Activated naive CD4-positive, alpha-beta T cell treated with anti-CD3 and anti-CD28 coated beads, Interleukin-2, amount 50 U/mL, for 24 hours (primary cell): ENCODE data around the gene MYMK.
A peak's percentile ranks its signal among the peaks of the same experiment; 100 is the strongest.

Experiments
- H3K27ac Mint-ChIP-seq: one replicate; pipeline ENCODE4 v1.8.0; 2021; ENCODE audit warnings: mild to moderate bottlenecking, mixed read lengths
- H3K27me3 Mint-ChIP-seq: one replicate; pipeline ENCODE4 v1.8.0; 2021; ENCODE audit warnings: mixed read lengths
- H3K36me3 Mint-ChIP-seq: one replicate; pipeline ENCODE4 v1.8.0; 2021; ENCODE audit warnings: mixed read lengths
- H3K4me1 Mint-ChIP-seq: one replicate; pipeline ENCODE4 v1.8.0; 2021; ENCODE audit warnings: mixed read lengths
- H3K4me3 Mint-ChIP-seq: one replicate; pipeline ENCODE4 v1.8.0; 2021; ENCODE audit warnings: mild to moderate bottlenecking, mixed read lengths
- H3K9me3 Mint-ChIP-seq: one replicate; pipeline ENCODE4 v1.8.0; 2021; ENCODE audit warnings: mixed read lengths

Gene MYMK

GRCh38 chr9:133543772-133544467 lies 19.2 kb upstream of the MYMK start:
- Mint-ChIP-seq H3K4me1 (no peaks in the 10 kb centered on the region), H3K9me3 (no peaks in the 10 kb centered on the region), H3K36me3 (no peaks in the 10 kb centered on the region)

GRCh38 chr9:133542002-133542401 lies 17.2 kb upstream of the MYMK start:
- no peak overlapping the region for H3K27ac Mint-ChIP-seq
- no peaks in the 10 kb centered on the region for H3K9me3 Mint-ChIP-seq
- no peak overlapping the region for H3K4me3 Mint-ChIP-seq
- no peaks in the 10 kb centered on the region for H3K27me3 Mint-ChIP-seq
- H3K4me1 Mint-ChIP-seq, result no peaks in the 10 kb centered on the region
- no peaks in the 10 kb centered on the region for H3K36me3 Mint-ChIP-seq

More at GRCh38 chr9:133543772-133544467, 19.2 kb upstream of the MYMK start:
- peak overlapping the region; percentile 14 for H3K27ac Mint-ChIP-seq
- no peak overlapping the region for H3K4me3 Mint-ChIP-seq
- H3K27me3 Mint-ChIP-seq, result no peaks in the 10 kb centered on the region

GRCh38 chr9:133540698-133541025 lies 15.9 kb upstream of the MYMK start:
- no peaks in the 10 kb centered on the region for H3K27me3 Mint-ChIP-seq
- H3K4me1 Mint-ChIP-seq, result no peaks in the 10 kb centered on the region
- no peak overlapping the region for H3K4me3 Mint-ChIP-seq
- no peaks in the 10 kb centered on the region for H3K36me3 Mint-ChIP-seq
- H3K9me3 Mint-ChIP-seq, result no peaks in the 10 kb centered on the region
- no peak overlapping the region for H3K27ac Mint-ChIP-seq

GRCh38 chr9:133539991-133540697 lies 15.4 kb upstream of the MYMK start:
- Mint-ChIP-seq H3K9me3 (no peaks in the 10 kb centered on the region), H3K36me3 (no peaks in the 10 kb centered on the region), H3K4me3 (no peak overlapping the region), H3K4me1 (no peaks in the 10 kb centered on the region), H3K27ac (no peak overlapping the region), H3K27me3 (no peaks in the 10 kb centered on the region)

- H3K36me3 Mint-ChIP-seq, result no peaks in the 10 kb centered on the region
- H3K4me3 Mint-ChIP-seq, result no peak overlapping the region
- no peak overlapping the region for H3K27ac Mint-ChIP-seq
- H3K4me1 Mint-ChIP-seq, result no peaks in the 10 kb centered on the region
- H3K27me3 Mint-ChIP-seq, result no peaks in the 10 kb centered on the region
- no peaks in the 10 kb centered on the region for H3K9me3 Mint-ChIP-seq
These were observed 14.4 kb upstream of the MYMK start for GRCh38 chr9:133538851-133539833.

- peaks cover 5% of the 10 kb centered on the region for H3K4me1 Mint-ChIP-seq
- no peak overlapping the region for H3K4me3 Mint-ChIP-seq
- no peaks in the 10 kb centered on the region for H3K9me3 Mint-ChIP-seq
- no peaks in the 10 kb centered on the region for H3K36me3 Mint-ChIP-seq
- no peaks in the 10 kb centered on the region for H3K27me3 Mint-ChIP-seq
- no peak overlapping the region for H3K27ac Mint-ChIP-seq
These were observed 13.4 kb upstream of the MYMK start for GRCh38 chr9:133538176-133538575.

GRCh38 chr9:133537257-133537656 lies 12.5 kb upstream of the MYMK start:
- Mint-ChIP-seq H3K9me3 (no peaks in the 10 kb centered on the region), H3K27me3 (no peaks in the 10 kb centered on the region), H3K27ac (no peak overlapping the region), H3K36me3 (no peaks in the 10 kb centered on the region), H3K4me1 (peaks cover 13% of the 10 kb centered on the region), H3K4me3 (no peak overlapping the region)

- no peaks in the 10 kb centered on the region for H3K9me3 Mint-ChIP-seq
- no peaks in the 10 kb centered on the region for H3K27me3 Mint-ChIP-seq
- H3K36me3 Mint-ChIP-seq, result no peaks in the 10 kb centered on the region
- no peak overlapping the region for H3K4me3 Mint-ChIP-seq
- H3K4me1 Mint-ChIP-seq, result peaks cover 13% of the 10 kb centered on the region
- H3K27ac Mint-ChIP-seq, result no peak overlapping the region
These were observed 11.8 kb upstream of the MYMK start for GRCh38 chr9:133536536-133536935.

- no peaks in the 10 kb centered on the region for H3K36me3 Mint-ChIP-seq
- H3K4me1 Mint-ChIP-seq, result peaks cover 13% of the 10 kb centered on the region
- no peaks in the 10 kb centered on the region for H3K27me3 Mint-ChIP-seq
- no peak overlapping the region for H3K4me3 Mint-ChIP-seq
- no peak overlapping the region for H3K27ac Mint-ChIP-seq
- H3K9me3 Mint-ChIP-seq, result no peaks in the 10 kb centered on the region
These were observed 11.3 kb upstream of the MYMK start for GRCh38 chr9:133536080-133536479.

GRCh38 chr9:133535306-133535877 lies 10.6 kb upstream of the MYMK start:
- H3K36me3 Mint-ChIP-seq, result no peaks in the 10 kb centered on the region
- no peaks in the 10 kb centered on the region for H3K27me3 Mint-ChIP-seq
- no peaks in the 10 kb centered on the region for H3K9me3 Mint-ChIP-seq
- H3K4me1 Mint-ChIP-seq, result peaks cover 13% of the 10 kb centered on the region
- H3K27ac Mint-ChIP-seq, result no peak overlapping the region
- H3K4me3 Mint-ChIP-seq, result peak overlapping the region; percentile 23

GRCh38 chr9:133534346-133535291 lies 9.9 kb upstream of the MYMK start, which contains the start of gene ADAMTSL2:
Gene ADAMTSL2 (plus strand): TSS chr9:133534704. CDS start chr9:133536713, 2,009 bp downstream.
- Mint-ChIP-seq H3K4me1 (peaks cover 13% of the 10 kb centered on the region), H3K27me3 (no peaks in the 10 kb centered on the region), H3K36me3 (no peaks in the 10 kb centered on the region), H3K9me3 (no peaks in the 10 kb centered on the region), H3K27ac (no peak within 1 kb of the TSS), H3K4me3 (peak within 1 kb of the TSS; percentile 57)

GRCh38 chr9:133533857-133534256 lies 9.1 kb upstream of the MYMK start:
- Mint-ChIP-seq H3K27me3 (no peaks in the 10 kb centered on the region), H3K4me1 (peaks cover 13% of the 10 kb centered on the region), H3K4me3 (peak overlapping the region; percentile 57), H3K36me3 (no peaks in the 10 kb centered on the region), H3K9me3 (no peaks in the 10 kb centered on the region), H3K27ac (no peak overlapping the region)

GRCh38 chr9:133532937-133533668 lies 8.3 kb upstream of the MYMK start:
- peak overlapping the region; percentile 28 for H3K4me3 Mint-ChIP-seq
- no peaks in the 10 kb centered on the region for H3K9me3 Mint-ChIP-seq
- H3K27ac Mint-ChIP-seq, result peak overlapping the region; percentile 23
- H3K36me3 Mint-ChIP-seq, result no peaks in the 10 kb centered on the region
- H3K27me3 Mint-ChIP-seq, result no peaks in the 10 kb centered on the region
- peaks cover 13% of the 10 kb centered on the region for H3K4me1 Mint-ChIP-seq

- Mint-ChIP-seq H3K36me3 (no peaks in the 10 kb centered on the region), H3K4me3 (no peak overlapping the region), H3K27me3 (no peaks in the 10 kb centered on the region), H3K27ac (no peak overlapping the region), H3K9me3 (no peaks in the 10 kb centered on the region), H3K4me1 (peaks cover 19% of the 10 kb centered on the region)
These were observed 6.5 kb upstream of the MYMK start for GRCh38 chr9:133531293-133531692.
